H1 (cell line): ENCODE data around the gene TMEM150A. TPM values are rescaled to one million over a fixed set of nuclear protein-coding genes. Genes with fewer than 3 reads are reported as not detected.
A peak's percentile ranks its signal among the peaks of the same experiment; 100 is the strongest.

ENCODE experiments used
- CTCF ChIA-PET: fragments of 300-600 bp; sonication (Branson Sonifier 250); formaldehyde crosslinking; loops from one replicate; lab custom pipeline; 2021; ENCODE audit not compliant: partially characterized antibody; lab: Charles Lee
- POLR2A ChIA-PET: fragments of 300-600 bp; sonication (Branson Sonifier 250); formaldehyde crosslinking; loops from one replicate; lab custom pipeline; 2021; ENCODE audit warnings: inconsistent platforms; ENCODE audit not compliant: partially characterized antibody; lab: Charles Lee
- DNase-seq, 2 experiments: peaks; one replicate each; pipeline versions ENCODE4 v3.0.0 to v3.0.0-alpha.2; 2010 to 2022; ENCODE audit warnings: low spot score in 2 of 2, low read depth in 1 of 2, mixed read lengths in 1 of 2
- FAIRE-seq: peaks from 2 replicates; lab custom pipeline; 2011; peaks lifted over from hg19 to GRCh38; lab: Jason Lieb, UNC
- H2AFZ ChIP-seq: 2 replicates; pipeline ENCODE4 v1.8.1; 2012; ENCODE audit warnings: low read length, inconsistent platforms
- H2AK5ac ChIP-seq: 2 replicates; pipeline ENCODE4 v1.6.1; 2013; ENCODE audit warnings: low read depth, low read length
- H2BK120ac ChIP-seq: replicated peaks from 2 replicates; pipeline ENCODE3; 2013; ENCODE audit warnings: low read depth, low read length, inconsistent platforms
- H2BK12ac ChIP-seq: 2 replicates; pipeline ENCODE4 v1.6.1; 2013; ENCODE audit warnings: low read depth, low read length
- H2BK15ac ChIP-seq: 2 replicates; pipeline ENCODE4 v1.6.1; 2013; ENCODE audit warnings: low read length
- H2BK20ac ChIP-seq: 2 replicates; pipeline ENCODE4 v1.6.1; 2013; ENCODE audit warnings: low read length
- H2BK5ac ChIP-seq: 2 replicates; pipeline ENCODE4 v1.6.1; 2013; ENCODE audit warnings: low read depth, low read length
- H3K14ac ChIP-seq: 2 replicates; pipeline ENCODE4 v1.6.1; 2013; ENCODE audit warnings: inconsistent platforms; ENCODE audit not compliant: insufficient read length
- H3K18ac ChIP-seq: 2 replicates; pipeline ENCODE4 v1.6.1; 2013; ENCODE audit warnings: low read length; ENCODE audit errors: extremely low read depth
- H3K23ac ChIP-seq: 2 replicates; pipeline ENCODE4 v1.6.1; 2013; ENCODE audit warnings: inconsistent platforms; ENCODE audit not compliant: insufficient read length
- H3K23me2 ChIP-seq: 2 replicates; pipeline ENCODE4 v1.6.1; 2013; ENCODE audit warnings: low read depth, low read length
- H3K27ac ChIP-seq: 2 replicates; pipeline ENCODE4 v1.6.1; 2011; ENCODE audit warnings: low read depth, low read length, inconsistent platforms
- H3K27me3 ChIP-seq, 4 experiments: replicated peaks in 1 of 4; 1 replicate in 1 of 4; 2 replicates in 3 of 4; pipeline versions ENCODE4 v1.6.1 to v1.8.1; 2011 to 2013; ENCODE audit warnings: low read length in 3 of 4, mild to moderate bottlenecking in 3 of 4, inconsistent platforms in 2 of 4, mixed read lengths in 2 of 4, moderate library complexity in 1 of 4; ENCODE audit not compliant: control insufficient read depth in 3 of 4, insufficient read depth in 3 of 4; ENCODE audit errors: extremely low read depth in 1 of 4
- H3K36me3 ChIP-seq, 4 experiments: 2 replicates each; pipeline versions ENCODE4 v1.6.1 to v1.8.1; 2011 to 2013; ENCODE audit warnings: mild to moderate bottlenecking in 4 of 4, low read length in 3 of 4, moderate library complexity in 2 of 4, control low read depth in 1 of 4, inconsistent platforms in 1 of 4; ENCODE audit not compliant: insufficient read depth in 4 of 4, control insufficient read depth in 2 of 4
- H3K4ac ChIP-seq: replicated peaks from 2 replicates; pipeline ENCODE3; 2013; ENCODE audit warnings: low read length, low read depth, mixed read lengths, inconsistent platforms; ENCODE audit not compliant: insufficient read length
- H3K4me1 ChIP-seq, 4 experiments: replicated peaks in 1 of 4; 1 replicate in 1 of 4; 2 replicates in 3 of 4; pipeline versions ENCODE4 v1.6.1 to v1.8.1; 2011 to 2013; ENCODE audit warnings: low read length in 3 of 4, inconsistent platforms in 2 of 4, mixed read lengths in 1 of 4; ENCODE audit not compliant: insufficient read depth in 4 of 4, control insufficient read depth in 3 of 4
- H3K4me2 ChIP-seq, 2 experiments: 2 replicates each; pipeline versions ENCODE4 v1.6.1 to v1.8.1; 2011 to 2013; ENCODE audit warnings: low read depth in 2 of 2, low read length in 2 of 2, control low read depth in 1 of 2, inconsistent platforms in 1 of 2, mild to moderate bottlenecking in 1 of 2; ENCODE audit not compliant: insufficient read depth in 1 of 2
- H3K4me3 ChIP-seq, 4 experiments: fragments of 200-600, 300-600 bp in 1 of 4; sonication (generic), shearing (Covaris generic), sonication (Bioruptor Twin) in 1 of 4; 2 replicates each; pipeline versions ENCODE4 v1.5.1 to v1.8.1; 2011 to 2016; ENCODE audit warnings: low read length in 4 of 4, low read depth in 3 of 4, control low read depth in 2 of 4, inconsistent platforms in 2 of 4, mild to moderate bottlenecking in 2 of 4, mixed read lengths in 1 of 4, moderate library complexity in 1 of 4; ENCODE audit not compliant: insufficient read depth in 2 of 4; ENCODE audit errors: extremely low read depth in 1 of 4
- H3K56ac ChIP-seq: replicated peaks from 2 replicates; pipeline ENCODE3; 2013; ENCODE audit warnings: low read depth, mild to moderate bottlenecking, mixed read lengths, low read length, inconsistent platforms; ENCODE audit not compliant: insufficient read length
- H3K79me1 ChIP-seq: 2 replicates; pipeline ENCODE4 v1.6.1; 2013; ENCODE audit warnings: low read depth, low read length, control low read depth
- H3K79me2 ChIP-seq, 2 experiments: 2 replicates each; pipeline versions ENCODE4 v1.6.1 to v1.8.1; 2012 to 2013; ENCODE audit warnings: low read length in 2 of 2, mild to moderate bottlenecking in 2 of 2, inconsistent platforms in 1 of 2; ENCODE audit not compliant: insufficient read depth in 2 of 2, control insufficient read depth in 1 of 2
- H3K9ac ChIP-seq, 4 experiments: replicated peaks in 1 of 4; 1 replicate in 1 of 4; 2 replicates in 3 of 4; pipeline versions ENCODE4 v1.6.1 to v1.8.1; 2011 to 2013; ENCODE audit warnings: low read depth in 3 of 4, low read length in 3 of 4, control low read depth in 2 of 4, mild to moderate bottlenecking in 2 of 4, moderate library complexity in 2 of 4, inconsistent platforms in 1 of 4; ENCODE audit errors: extremely low read depth in 1 of 4
- H3K9me3 ChIP-seq, 2 experiments: 2 replicates each; pipeline versions ENCODE4 v1.6.1 to v1.8.1; 2012 to 2013; ENCODE audit warnings: mild to moderate bottlenecking in 2 of 2, moderate library complexity in 2 of 2, control low read depth in 1 of 2, inconsistent platforms in 1 of 2, low read depth in 1 of 2, low read length in 1 of 2, mixed read lengths in 1 of 2; ENCODE audit not compliant: insufficient read depth in 2 of 2
- H4K20me1 ChIP-seq, 2 experiments: replicated peaks in 1 of 2; 2 replicates each; pipeline versions ENCODE3 to v1.8.1; 2011 to 2013; ENCODE audit warnings: inconsistent platforms in 2 of 2, low read length in 2 of 2, mild to moderate bottlenecking in 1 of 2; ENCODE audit not compliant: insufficient read depth in 2 of 2, control insufficient read depth in 1 of 2
- H4K5ac ChIP-seq: 2 replicates; pipeline ENCODE4 v1.6.1; 2013; ENCODE audit warnings: low read length, low read depth, mixed read lengths, inconsistent platforms; ENCODE audit not compliant: insufficient read length
- H4K8ac ChIP-seq: 2 replicates; pipeline ENCODE4 v1.8.0; 2013; ENCODE audit warnings: mild to moderate bottlenecking, moderate library complexity, low read length, inconsistent platforms; ENCODE audit not compliant: insufficient read depth; ENCODE audit errors: extremely low read depth
- H4K91ac ChIP-seq: replicated peaks from 2 replicates; pipeline ENCODE3; 2013; ENCODE audit warnings: low read length, mixed read lengths, inconsistent platforms; ENCODE audit not compliant: insufficient read length
- CTCF ChIP-seq, 3 experiments: IDR thresholded peaks; 1 replicate in 2 of 3; 2 replicates in 1 of 3; pipeline versions ENCODE4 v1.5.1 to v1.6.1; 2011; ENCODE audit warnings: low read length in 3 of 3, mild to moderate bottlenecking in 3 of 3, inconsistent platforms in 2 of 3, low read depth in 1 of 3, moderate library complexity in 1 of 3; ENCODE audit not compliant: insufficient read depth in 1 of 3; ENCODE audit errors: control extremely low read depth in 1 of 3
- EGR1 ChIP-seq: IDR thresholded peaks from 2 replicates; pipeline ENCODE4 v1.6.1; 2011; ENCODE audit warnings: low read depth, low read length, borderline replicate concordance
- GABPA ChIP-seq: IDR thresholded peaks from 2 replicates; pipeline ENCODE4 v1.6.1; 2011; ENCODE audit warnings: mild to moderate bottlenecking, low read length, moderate library complexity, borderline replicate concordance; ENCODE audit not compliant: insufficient read depth
- KDM1A ChIP-seq: fragments of 200-600, 300-600 bp; sonication (generic); IDR thresholded peaks from 2 replicates; pipeline ENCODE4 v1.7.1; 2016; ENCODE audit warnings: mild to moderate bottlenecking, low read length, borderline replicate concordance
- POLR2A ChIP-seq, 2 experiments: IDR thresholded peaks; 1 replicate in 1 of 2; 2 replicates in 1 of 2; pipeline ENCODE4 v1.6.1; 2011; ENCODE audit warnings: low read depth in 2 of 2, low read length in 2 of 2, mild to moderate bottlenecking in 2 of 2; ENCODE audit errors: control extremely low read depth in 1 of 2
- POLR2AphosphoS5 ChIP-seq: IDR thresholded peaks from 2 replicates; pipeline ENCODE4 v1.6.1; 2011; ENCODE audit warnings: low read depth, low read length
- TBP ChIP-seq: IDR thresholded peaks from 2 replicates; pipeline ENCODE4 v1.6.1; 2011; ENCODE audit warnings: low read depth, low read length, improper control_type of control experiment
- ZNF274 ChIP-seq: IDR thresholded peaks from 2 replicates; pipeline ENCODE4 v1.7.0; 2012; ENCODE audit warnings: low read length, borderline replicate concordance; ENCODE audit errors: extremely low read depth
- WGBS, 2 experiments: shearing (Covaris generic) in 1 of 2; methylation state at CpG; one replicate each; pipeline versions ENCODE4 v1.1.6 to v1.1.7; 2013 to 2015; ENCODE audit warnings: low lambda C conversion rate in 2 of 2, mixed read lengths in 2 of 2, inconsistent platforms in 1 of 2, low coverage in 1 of 2, missing lambda C conversion rate in 1 of 2; ENCODE audit not compliant: insufficient replicate concordance in 2 of 2, insufficient coverage in 1 of 2, insufficient read length in 1 of 2; ENCODE audit errors: extremely low coverage in 1 of 2, missing lambda C conversion rate in 1 of 2; 5-methylcytosine and 5-hydroxymethylcytosine counted together
- polyA plus RNA-seq, 7 experiments: library from polyadenylated mRNA; depleted of rRNA in 3 of 7; stranded (reverse) in 5 of 7; unstranded in 2 of 7; fragments of >200 nt in 5 of 7; fragments of 200-250 nt in 2 of 7; gene quantifications; 1 replicate in 5 of 7; 2 replicates in 1 of 7; 4 replicates in 1 of 7; pipeline versions ENCODE4 v1.2.1 to v1.2.3, GENCODE V29; 2011 to 2013; ENCODE audit warnings: missing spikeins in 2 of 7, mixed read lengths in 2 of 7
- total RNA-seq: library from RNA; stranded (reverse); fragmentation: NEBNext Ultra II Directional; extraction: Animal tissue kit (Norgen Biotek cat#: 25700); gene quantifications from 2 replicates; pipeline ENCODE4 v1.2.1, GENCODE V29; 2021
- TF ChIP-seq, protein P1 (sequence below): IDR thresholded peaks from 2 replicates; pipeline ENCODE4 v1.6.1; 2012; ENCODE audit warnings: inconsistent platforms

Gene TMEM150A
- total and polyA plus RNA-seq, 2 of the 8 experiments (the other 6 are each of a cell fraction or from before 2014, with no cell fraction given), result 19.8 to 29.9 TPM

DNA sequence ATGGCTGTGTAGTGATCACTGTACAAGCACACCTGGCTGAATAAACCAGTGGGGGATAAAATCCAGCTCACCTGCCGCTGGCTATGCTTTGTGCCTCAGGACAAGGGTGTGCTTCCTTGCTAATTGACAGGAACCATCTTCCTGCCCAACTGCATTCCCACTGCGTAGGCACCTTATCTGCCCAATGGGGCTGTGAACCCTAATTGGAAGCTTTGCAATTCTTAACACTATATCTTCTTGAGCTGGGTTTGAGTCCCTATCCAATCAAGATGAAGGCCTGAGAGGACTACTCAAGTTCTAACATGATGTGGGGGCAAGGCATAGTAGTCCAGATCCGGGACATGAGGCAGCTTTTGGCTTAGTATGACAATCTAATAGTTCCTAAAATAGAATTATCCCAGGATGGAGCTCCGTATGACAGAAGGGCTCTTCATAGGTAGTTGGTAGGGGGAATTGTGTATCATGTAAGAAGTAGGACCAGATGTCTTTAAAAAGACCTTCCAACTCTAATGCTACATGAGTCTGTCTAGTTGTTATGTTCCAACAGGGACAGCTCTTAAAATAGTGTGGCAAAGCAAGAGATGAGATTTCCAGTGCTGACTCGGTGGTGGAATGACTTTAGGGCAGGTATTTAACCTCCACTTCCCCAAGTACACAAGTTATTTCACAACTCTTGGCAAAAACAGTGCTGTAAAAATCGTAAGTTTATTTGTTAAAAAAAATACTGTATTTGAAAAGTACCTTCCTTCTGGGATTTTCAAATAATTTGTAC, 2.3 kb upstream of the TMEM150A start:
- WGBS, 2 experiments, result 82% methylated on average over 6 of the region's 6 CpGs; no CpG with 5 or more reads in 1 of the 2 experiments
- Histone ChIP-seq H3K23me2 (peaks cover 12% of the 10 kb centered on the region), H3K4me1 (peaks cover 0 to 5% (median 2%) of the 10 kb centered on the region in 4 experiments; a peak in 6 of 7 replicates), H3K27me3 (no peaks in the 10 kb centered on the region), H3K9me3 (no peaks in the 10 kb centered on the region), H2AFZ (no peak overlapping the region), H2AK5ac (no peak overlapping the region), H2BK15ac (no peak overlapping the region), H3K23ac (no peak overlapping the region), H3K18ac (no peak overlapping the region), H3K9ac (no peak overlapping the region; a peak in 1 of 7 replicates), H3K27ac (no peak overlapping the region), H4K20me1 (peaks cover 0 to 12% of the 10 kb centered on the region in 2 experiments), H3K79me2 (peaks cover 0 to 7% of the 10 kb centered on the region in 2 experiments; a peak in 1 of 4 replicates), H4K91ac (no peak overlapping the region), H4K5ac (no peak overlapping the region), H3K4me2 (peak overlapping the region in 1 of 2 experiments; percentile 89; a peak in 1 of 4 replicates), H3K14ac (no peak overlapping the region), H3K56ac (no peak overlapping the region), H2BK120ac (no peak overlapping the region), H2BK20ac (no peak overlapping the region), H4K8ac (no peak overlapping the region; the same call in 1 of the 2 replicates), H3K36me3 (peaks cover 6 to 19% (median 13%) of the 10 kb centered on the region in 4 experiments; a peak in 6 of 8 replicates), H2BK12ac (no peak overlapping the region), H3K79me1 (peaks cover 7% of the 10 kb centered on the region), H3K4ac (no peak overlapping the region), H2BK5ac (no peak overlapping the region), H3K4me3 (no peak overlapping the region)
- FAIRE-seq (no peak), DNase-seq (no peak)
- CTCF ChIA-PET, result interaction anchor here (0.6 to 1.9 kb wide), 8 partner anchors 9 to 329 kb away, joined by 3 to 6 read pairs (median 4); partner anchors contain the start of gene RNF181
- POLR2A ChIA-PET, result interaction anchor here (0.6 to 7.9 kb wide), 11 partner anchors 9 to 184 kb away, joined by 3 to 95 read pairs (median 8); partner anchors contain the start of genes C2orf68, MAT2A, RNF181 and USP39
- no peak for TF ChIP-seq KDM1A
- TF ChIP-seq ZNF274, result no peak
- TF ChIP-seq POLR2A (IDR thresholded peaks at IDR 0.05; ENCODE audit: control extremely low read depth in 1 of 2, low read depth in 2 of 2, low read length in 2 of 2), result 0 out of 3 replicates have a peak, but pooled peaks of 1 of the 2 experiments have one; percentile 24
- no peak for TF ChIP-seq GABPA
- TF ChIP-seq POLR2AphosphoS5, result 0 out of 2 replicates have a peak, but pooled peaks have one; percentile 22
- no peak for TF ChIP-seq TBP
- no peak for TF ChIP-seq EGR1
- TF ChIP-seq, protein P1, sequence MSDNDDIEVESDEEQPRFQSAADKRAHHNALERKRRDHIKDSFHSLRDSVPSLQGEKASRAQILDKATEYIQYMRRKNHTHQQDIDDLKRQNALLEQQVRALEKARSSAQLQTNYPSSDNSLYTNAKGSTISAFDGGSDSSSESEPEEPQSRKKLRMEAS, result no peak
- TF ChIP-seq CTCF (IDR thresholded peaks at IDR 0.05; ENCODE audit: control extremely low read depth in 1 of 3, insufficient read depth in 1 of 3, low read depth in 1 of 3, low read length in 3 of 3), result no peak
